Measurements from ENCODE around the gene EIF4H. TPM values are rescaled to one million over a fixed set of nuclear protein-coding genes. Genes with fewer than 3 reads are reported as not detected.
"Not testable (repeated sequence)": the region's sequence is repeated elsewhere in the genome, so short reads cannot be mapped to it uniquely, and the experiment has no call there.

EIF4H gene
- total and polyA plus RNA-seq, 12 donors = 76.2 to 239 (median 191) TPM

DNA sequence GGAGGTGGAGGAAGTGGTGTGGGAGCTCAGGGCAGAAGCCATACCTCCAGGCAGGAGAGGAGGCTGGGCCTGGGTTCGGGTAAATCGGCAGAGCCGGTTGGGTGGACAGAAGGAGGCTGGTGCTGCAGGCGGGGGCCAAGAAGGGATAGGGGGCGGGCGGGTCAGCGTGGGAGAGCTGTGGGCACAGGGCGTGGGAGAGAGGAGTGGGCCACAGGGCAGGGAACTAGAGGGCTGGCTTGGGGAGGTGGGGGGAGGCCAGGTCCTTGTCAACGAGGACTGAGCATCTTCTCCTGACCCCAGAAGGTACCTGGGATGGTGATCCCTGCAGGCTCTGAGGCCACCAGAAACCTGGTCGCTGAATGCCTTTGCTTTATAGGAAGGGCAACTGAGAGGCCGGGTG lies 47.6 kb downstream of the EIF4H start:
- H3K27me3 ChIP-seq = no peaks in the 10 kb centered on the region
- intact Hi-C loops (cut with DNase I) = no loop called here
- TF ChIP-seq, protein P1, sequence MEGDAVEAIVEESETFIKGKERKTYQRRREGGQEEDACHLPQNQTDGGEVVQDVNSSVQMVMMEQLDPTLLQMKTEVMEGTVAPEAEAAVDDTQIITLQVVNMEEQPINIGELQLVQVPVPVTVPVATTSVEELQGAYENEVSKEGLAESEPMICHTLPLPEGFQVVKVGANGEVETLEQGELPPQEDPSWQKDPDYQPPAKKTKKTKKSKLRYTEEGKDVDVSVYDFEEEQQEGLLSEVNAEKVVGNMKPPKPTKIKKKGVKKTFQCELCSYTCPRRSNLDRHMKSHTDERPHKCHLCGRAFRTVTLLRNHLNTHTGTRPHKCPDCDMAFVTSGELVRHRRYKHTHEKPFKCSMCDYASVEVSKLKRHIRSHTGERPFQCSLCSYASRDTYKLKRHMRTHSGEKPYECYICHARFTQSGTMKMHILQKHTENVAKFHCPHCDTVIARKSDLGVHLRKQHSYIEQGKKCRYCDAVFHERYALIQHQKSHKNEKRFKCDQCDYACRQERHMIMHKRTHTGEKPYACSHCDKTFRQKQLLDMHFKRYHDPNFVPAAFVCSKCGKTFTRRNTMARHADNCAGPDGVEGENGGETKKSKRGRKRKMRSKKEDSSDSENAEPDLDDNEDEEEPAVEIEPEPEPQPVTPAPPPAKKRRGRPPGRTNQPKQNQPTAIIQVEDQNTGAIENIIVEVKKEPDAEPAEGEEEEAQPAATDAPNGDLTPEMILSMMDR (IDR thresholded peaks at IDR 0.05) = no peak
- H3K4me1 ChIP-seq = peaks cover 0 to 27% (median 0%) of the 10 kb centered on the region in 9 donors
- peaks cover 0 to 34% (median 0%) of the 10 kb centered on the region in 9 donors for H3K36me3 ChIP-seq
- DNase-seq (no peak), ATAC-seq (no peak)
- H3K4me3 ChIP-seq = no peak overlapping the region
- H3K27ac ChIP-seq = no peak overlapping the region
- no peaks in the 10 kb centered on the region for H3K9me3 ChIP-seq
- WGBS, 2 donors = 90 to 96% methylated on average over 11 of the region's 11 CpGs

GRCh38 chr7:74222851-74223710 lies 48.9 kb downstream of the EIF4H start:
- Histone ChIP-seq H3K9me3 (no peaks in the 10 kb centered on the region), H3K27me3 (no peaks in the 10 kb centered on the region), H3K27ac (no peak overlapping the region), H3K36me3 (peaks cover 0 to 42% (median 0%) of the 10 kb centered on the region in 9 donors), H3K4me1 (peaks cover 0 to 23% (median 0%) of the 10 kb centered on the region in 9 donors), H3K4me3 (no peak overlapping the region)
- TF ChIP-seq, protein P1 (IDR thresholded peaks at IDR 0.05) = no peak
- 85 to 88% methylated on average over 17 of the region's 17 CpGs for WGBS, 2 donors
- ATAC-seq = no peak
- intact Hi-C loops (cut with DNase I) = no loop called here
- no peak for DNase-seq

DNA sequence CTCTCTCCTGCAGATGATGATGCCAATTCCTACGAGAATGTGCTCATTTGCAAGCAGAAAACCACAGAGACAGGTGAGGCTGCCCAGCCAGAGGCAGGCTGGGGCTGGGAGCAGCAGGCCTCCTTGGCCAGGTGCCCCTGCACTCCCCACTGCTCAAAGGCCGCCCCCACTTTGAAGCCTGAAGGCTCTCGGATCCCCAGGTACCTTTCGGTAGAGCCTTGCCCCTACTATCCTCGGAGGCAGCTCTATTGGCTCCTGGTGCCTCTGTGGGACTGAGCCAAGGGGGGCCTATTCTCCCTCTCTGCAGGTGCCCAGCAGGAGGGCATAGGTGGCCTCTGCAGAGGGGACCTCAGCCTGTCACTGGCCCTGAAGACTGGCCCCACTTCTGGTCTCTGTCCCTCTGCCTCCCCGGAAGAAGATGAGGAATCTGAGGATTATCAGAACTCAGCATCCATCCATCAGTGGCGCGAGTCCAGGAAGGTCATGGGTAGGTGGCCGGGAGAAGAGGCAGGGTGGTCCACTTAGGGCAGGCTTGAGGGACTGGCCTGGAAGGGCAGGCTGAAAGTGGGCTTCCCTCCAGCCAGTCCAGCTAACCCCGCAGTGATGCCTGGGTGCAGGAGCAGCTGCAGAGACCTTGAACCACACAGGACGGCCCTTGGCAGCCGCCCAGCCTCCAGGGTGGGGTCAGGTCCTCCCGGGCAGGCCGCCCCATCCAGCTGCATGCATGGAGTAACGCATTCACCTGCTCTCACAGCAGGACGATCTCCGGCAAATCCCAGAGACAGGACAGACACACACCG lies 49.8 kb downstream of the EIF4H start:
- H3K4me3 ChIP-seq = no peak overlapping the region
- no peaks in the 10 kb centered on the region for H3K9me3 ChIP-seq
- H3K27me3 ChIP-seq = no peaks in the 10 kb centered on the region
- intact Hi-C loops (cut with DNase I) = no loop called here
- no peak overlapping the region for H3K27ac ChIP-seq
- peaks cover 0 to 20% (median 0%) of the 10 kb centered on the region in 9 donors for H3K4me1 ChIP-seq
- H3K36me3 ChIP-seq = peaks cover 0 to 46% (median 0%) of the 10 kb centered on the region in 9 donors
- no peak for DNase-seq
- TF ChIP-seq, protein P1 (IDR thresholded peaks at IDR 0.05) = no peak
- WGBS, 2 donors = 71 to 74% methylated on average over 18 of the region's 18 CpGs
- ATAC-seq = no peak

DNA sequence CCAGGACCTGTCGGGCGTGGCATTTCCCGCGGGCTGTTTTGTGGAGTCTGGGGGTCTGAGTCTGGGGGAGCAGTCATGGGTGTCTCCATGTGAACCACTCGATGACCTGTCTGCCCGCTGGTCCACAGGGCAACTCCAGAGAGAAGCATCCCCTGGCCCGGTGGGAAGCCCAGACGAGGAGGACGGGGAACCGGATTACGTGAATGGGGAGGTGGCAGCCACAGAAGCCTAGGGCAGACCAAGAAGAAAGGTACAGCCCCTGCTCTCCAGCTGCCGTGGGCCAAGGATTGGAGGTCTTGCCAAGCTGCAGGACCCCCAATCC lies 50.3 kb downstream of the EIF4H start:
- intact Hi-C loops (cut with DNase I) = no loop called here
- Histone ChIP-seq H3K27me3 (no peaks in the 10 kb centered on the region), H3K9me3 (no peaks in the 10 kb centered on the region), H3K27ac (no peak overlapping the region), H3K4me1 (peaks cover 0 to 26% (median 0%) of the 10 kb centered on the region in 9 donors), H3K4me3 (no peak overlapping the region), H3K36me3 (peaks cover 0 to 51% (median 0%) of the 10 kb centered on the region in 9 donors)
- WGBS, 2 donors = 95 to 96% methylated on average over 12 of the region's 12 CpGs
- no peak for ATAC-seq
- no peak for DNase-seq
- TF ChIP-seq, protein P1 (IDR thresholded peaks at IDR 0.05) = no peak

DNA sequence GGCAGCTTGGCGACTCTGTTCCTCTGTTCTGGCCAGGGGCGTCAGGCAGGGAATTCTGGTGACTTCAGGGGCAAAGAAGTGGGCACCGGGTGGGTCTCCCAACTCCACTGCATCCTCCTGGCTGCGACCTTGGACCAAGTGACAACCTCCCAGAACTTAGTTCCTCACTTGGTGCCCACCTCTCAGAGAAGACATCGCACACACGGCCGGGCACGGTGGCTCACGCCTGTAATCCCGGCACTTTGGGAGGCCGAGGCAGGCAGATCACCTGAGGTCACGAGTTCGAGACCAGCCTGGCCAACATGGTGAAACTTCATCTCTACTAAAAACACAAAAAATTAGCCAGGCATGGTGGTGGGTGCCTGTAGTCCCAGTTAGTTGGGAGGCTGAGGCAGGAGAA lies 50.8 kb downstream of the EIF4H start:
- H3K4me3 ChIP-seq; H3K9me3 ChIP-seq; H3K27ac ChIP-seq; ATAC-seq; intact Hi-C loops (cut with DNase I); H3K27me3 ChIP-seq; DNase-seq: not testable (repeated sequence)
- 95% methylated on average over 13 of the region's 13 CpGs for WGBS, 2 donors
- Histone ChIP-seq H3K36me3 (peaks cover 0 to 55% (median 0%) of the 10 kb centered on the region in 9 donors), H3K4me1 (peaks cover 0 to 30% (median 0%) of the 10 kb centered on the region in 9 donors)
